HFFc6 (cell line): ENCODE measurements around the gene CALCOCO2. TPM values are rescaled to one million over a fixed set of nuclear protein-coding genes. Genes with fewer than 3 reads are reported as not detected.

Experiments used
- DNase-seq: peaks from one replicate; pipeline ENCODE4 v3.0.0-alpha.2; 2018
- H3K27ac Mint-ChIP-seq: 2 replicates; pipeline ENCODE4 v1.8.0; 2020; ENCODE audit warnings: mild to moderate bottlenecking, mixed read lengths
- H3K27me3 Mint-ChIP-seq: 2 replicates; pipeline ENCODE4 v1.8.0; 2021; ENCODE audit warnings: mild to moderate bottlenecking, moderate library complexity, mixed read lengths; ENCODE audit not compliant: insufficient read depth
- H3K36me3 Mint-ChIP-seq: 2 replicates; pipeline ENCODE4 v1.8.0; 2021; ENCODE audit warnings: low read depth, mixed read lengths
- H3K4me1 Mint-ChIP-seq: 2 replicates; pipeline ENCODE4 v1.8.0; 2020; ENCODE audit warnings: low read depth, mixed read lengths
- H3K4me3 Mint-ChIP-seq: 2 replicates; pipeline ENCODE4 v1.8.0; 2020; ENCODE audit warnings: mild to moderate bottlenecking, moderate library complexity, mixed read lengths
- H3K9me3 Mint-ChIP-seq: 2 replicates; pipeline ENCODE4 v1.8.0; 2020; ENCODE audit warnings: mild to moderate bottlenecking, mixed read lengths
- total RNA-seq, 6 experiments: library from RNA; stranded (reverse); fragmentation: NEBNext Ultra II Directional; extraction: Animal tissue kit (Norgen Biotek cat#: 25700); gene quantifications; 2 replicates in 1 of 6; 3 replicates in 5 of 6; pipeline ENCODE4 v1.2.3, GENCODE V29; 2021
- TF ChIP-seq, protein P1 (sequence below): fragments of 200-600 bp; sonication (generic); IDR thresholded peaks from 2 replicates; pipeline ENCODE4 v1.5.0; 2021; ENCODE audit warnings: antibody characterized with exemption, mild to moderate bottlenecking

The CALCOCO2 gene
- total RNA-seq, 6 experiments from 2014 or later, result 71.5 to 91.1 (median 84.5) TPM

GRCh38 chr17:48860034-48860433, 29.2 kb downstream of the CALCOCO2 start:
- no peaks in the 10 kb centered on the region for H3K9me3 Mint-ChIP-seq
- DNase-seq, result no peak
- TF ChIP-seq, protein P1, sequence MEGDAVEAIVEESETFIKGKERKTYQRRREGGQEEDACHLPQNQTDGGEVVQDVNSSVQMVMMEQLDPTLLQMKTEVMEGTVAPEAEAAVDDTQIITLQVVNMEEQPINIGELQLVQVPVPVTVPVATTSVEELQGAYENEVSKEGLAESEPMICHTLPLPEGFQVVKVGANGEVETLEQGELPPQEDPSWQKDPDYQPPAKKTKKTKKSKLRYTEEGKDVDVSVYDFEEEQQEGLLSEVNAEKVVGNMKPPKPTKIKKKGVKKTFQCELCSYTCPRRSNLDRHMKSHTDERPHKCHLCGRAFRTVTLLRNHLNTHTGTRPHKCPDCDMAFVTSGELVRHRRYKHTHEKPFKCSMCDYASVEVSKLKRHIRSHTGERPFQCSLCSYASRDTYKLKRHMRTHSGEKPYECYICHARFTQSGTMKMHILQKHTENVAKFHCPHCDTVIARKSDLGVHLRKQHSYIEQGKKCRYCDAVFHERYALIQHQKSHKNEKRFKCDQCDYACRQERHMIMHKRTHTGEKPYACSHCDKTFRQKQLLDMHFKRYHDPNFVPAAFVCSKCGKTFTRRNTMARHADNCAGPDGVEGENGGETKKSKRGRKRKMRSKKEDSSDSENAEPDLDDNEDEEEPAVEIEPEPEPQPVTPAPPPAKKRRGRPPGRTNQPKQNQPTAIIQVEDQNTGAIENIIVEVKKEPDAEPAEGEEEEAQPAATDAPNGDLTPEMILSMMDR, result peak; percentile 64
- H3K36me3 Mint-ChIP-seq, result peaks cover 29% of the 10 kb centered on the region
- no peaks in the 10 kb centered on the region for H3K4me1 Mint-ChIP-seq
- H3K27me3 Mint-ChIP-seq, result no peaks in the 10 kb centered on the region
- H3K4me3 Mint-ChIP-seq, result no peak overlapping the region
- H3K27ac Mint-ChIP-seq, result no peak overlapping the region

DNA sequence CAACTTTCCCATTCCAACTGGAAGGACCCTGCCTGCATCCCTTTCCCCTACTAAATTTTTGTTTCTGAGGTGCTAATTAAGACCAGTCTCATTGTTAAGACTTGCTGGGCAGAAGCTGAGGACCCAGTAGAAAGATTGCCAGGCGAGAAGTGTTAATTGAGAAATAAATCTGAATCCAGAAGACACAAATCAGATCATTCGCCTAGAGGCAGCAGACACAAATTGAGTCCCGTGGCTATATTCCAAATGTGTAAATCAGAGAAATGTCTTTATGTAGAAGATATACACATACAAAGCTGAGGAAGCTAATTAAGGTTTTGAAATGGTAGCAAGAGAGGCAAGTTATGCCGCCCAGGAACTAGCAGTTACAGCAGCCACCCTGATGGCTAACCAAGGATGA, 29.6 kb downstream of the CALCOCO2 start:
- Mint-ChIP-seq H3K4me3 (no peak overlapping the region), H3K9me3 (no peaks in the 10 kb centered on the region), H3K27ac (no peak overlapping the region), H3K27me3 (no peaks in the 10 kb centered on the region), H3K36me3 (peaks cover 30% of the 10 kb centered on the region), H3K4me1 (no peaks in the 10 kb centered on the region)
- TF ChIP-seq, protein P1, result no peak; the same call in 1 of the 2 replicates
- DNase-seq, result no peak

DNA sequence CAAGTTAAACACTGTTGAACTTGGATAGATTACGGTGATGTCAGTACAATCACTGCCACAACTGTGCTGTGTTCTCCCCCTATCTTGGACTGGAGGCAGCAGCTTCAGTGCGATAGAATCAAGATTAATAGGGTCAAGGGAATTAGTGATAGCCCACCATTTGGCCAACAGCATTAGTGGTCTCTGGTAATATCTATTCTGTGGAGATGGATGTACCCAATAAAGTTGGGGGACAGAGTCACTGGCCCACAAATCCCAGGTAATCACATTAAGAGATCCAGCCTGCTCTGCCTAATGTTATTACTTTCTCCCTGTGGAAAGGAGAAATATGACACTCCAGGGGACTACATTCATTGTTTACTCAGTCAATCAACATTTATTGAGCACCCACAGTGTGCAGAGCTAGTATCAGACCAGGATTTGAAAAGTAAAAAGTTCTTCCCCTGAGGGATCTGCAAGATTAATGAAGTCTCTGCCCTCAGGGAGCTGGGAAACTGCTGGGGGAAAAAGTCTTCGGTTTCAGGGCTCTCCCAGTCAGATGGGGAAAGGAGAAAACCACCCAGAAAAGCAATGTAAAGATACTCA, 38.2 kb downstream of the CALCOCO2 start:
- H3K4me1 Mint-ChIP-seq, result no peaks in the 10 kb centered on the region
- H3K27ac Mint-ChIP-seq, result no peak overlapping the region
- H3K36me3 Mint-ChIP-seq, result peaks cover 4% of the 10 kb centered on the region; the same call in 1 of the 2 replicates
- H3K9me3 Mint-ChIP-seq, result no peaks in the 10 kb centered on the region
- H3K4me3 Mint-ChIP-seq, result no peak overlapping the region
- H3K27me3 Mint-ChIP-seq, result peaks cover 1% of the 10 kb centered on the region; the same call in 1 of the 2 replicates
- TF ChIP-seq, protein P1, result no peak
- DNase-seq, result no peak

- DNase-seq, result no peak
- no peak overlapping the region for H3K27ac Mint-ChIP-seq
- no peaks in the 10 kb centered on the region for H3K9me3 Mint-ChIP-seq
- H3K4me1 Mint-ChIP-seq, result no peaks in the 10 kb centered on the region
- H3K36me3 Mint-ChIP-seq, result peaks cover 4% of the 10 kb centered on the region; the same call in 1 of the 2 replicates
- H3K27me3 Mint-ChIP-seq, result peaks cover 2% of the 10 kb centered on the region
- no peak overlapping the region for H3K4me3 Mint-ChIP-seq
- TF ChIP-seq, protein P1, result no peak
Measured at GRCh38 chr17:48869821-48870318, 39.0 kb downstream of the CALCOCO2 start.

- DNase-seq, result no peak
- Mint-ChIP-seq H3K27me3 (peaks cover 7% of the 10 kb centered on the region), H3K36me3 (no peaks in the 10 kb centered on the region), H3K4me1 (no peaks in the 10 kb centered on the region), H3K9me3 (no peaks in the 10 kb centered on the region), H3K4me3 (no peak overlapping the region), H3K27ac (no peak overlapping the region)
- TF ChIP-seq, protein P1, result no peak
Measured at GRCh38 chr17:48871035-48871550, 40.3 kb downstream of the CALCOCO2 start.
